ENCODE measurements around the gene KIT.

The KIT gene

DNA sequence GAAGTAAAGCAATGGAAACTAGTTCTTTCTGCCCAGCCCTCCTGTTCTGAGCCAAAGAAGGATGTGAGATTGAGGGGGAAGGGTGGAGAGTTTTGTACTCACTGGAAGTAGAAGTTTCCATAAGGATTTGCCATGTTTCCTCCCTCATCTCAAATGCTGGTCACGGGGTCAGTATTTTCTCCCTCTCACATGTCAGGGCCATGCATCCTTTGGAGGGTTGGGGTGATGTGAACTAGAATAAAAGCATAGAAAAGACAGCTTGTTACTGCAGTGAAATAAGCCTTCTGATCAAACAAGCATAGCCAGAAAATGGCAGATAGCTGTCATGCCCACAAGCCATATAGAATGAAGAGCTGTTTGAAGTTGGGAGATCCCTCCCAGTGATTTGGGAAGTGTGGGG is 79.7 kb downstream of the KIT start:
- H3K27ac Mint-ChIP-seq = no peak overlapping the region
- no peaks in the 10 kb centered on the region for H3K27me3 Mint-ChIP-seq
- H3K36me3 Mint-ChIP-seq = no peaks in the 10 kb centered on the region
- H3K9me3 Mint-ChIP-seq = peaks cover under 1% of the 10 kb centered on the region
- no peak overlapping the region for H3K4me3 Mint-ChIP-seq
- no peak for ATAC-seq
- peaks cover 1% of the 10 kb centered on the region for H3K4me1 Mint-ChIP-seq

DNA sequence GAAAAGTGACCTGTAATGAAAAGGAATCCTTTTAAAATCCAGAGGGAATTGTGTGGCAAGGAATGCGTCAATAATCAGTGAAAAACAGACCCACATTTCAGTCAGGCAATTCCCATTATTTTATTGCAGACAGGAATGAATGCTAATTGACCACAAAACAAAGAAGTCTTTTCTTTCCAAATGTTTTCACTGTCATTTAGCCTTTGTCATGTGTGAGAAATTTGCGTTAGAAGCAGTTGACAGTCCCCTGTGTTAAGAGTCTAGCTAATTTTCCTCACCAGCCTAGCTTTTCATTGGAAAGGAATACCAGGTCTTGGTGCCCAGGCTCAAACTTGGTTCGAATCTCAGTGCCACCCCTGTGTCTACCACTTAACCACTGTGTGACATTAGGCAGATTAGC is 83.4 kb downstream of the KIT start:
- Mint-ChIP-seq H3K4me3 (no peak overlapping the region), H3K27ac (no peak overlapping the region), H3K9me3 (peaks cover 10% of the 10 kb centered on the region), H3K27me3 (no peaks in the 10 kb centered on the region), H3K36me3 (no peaks in the 10 kb centered on the region), H3K4me1 (peaks cover 7% of the 10 kb centered on the region)
- no peak for ATAC-seq

DNA sequence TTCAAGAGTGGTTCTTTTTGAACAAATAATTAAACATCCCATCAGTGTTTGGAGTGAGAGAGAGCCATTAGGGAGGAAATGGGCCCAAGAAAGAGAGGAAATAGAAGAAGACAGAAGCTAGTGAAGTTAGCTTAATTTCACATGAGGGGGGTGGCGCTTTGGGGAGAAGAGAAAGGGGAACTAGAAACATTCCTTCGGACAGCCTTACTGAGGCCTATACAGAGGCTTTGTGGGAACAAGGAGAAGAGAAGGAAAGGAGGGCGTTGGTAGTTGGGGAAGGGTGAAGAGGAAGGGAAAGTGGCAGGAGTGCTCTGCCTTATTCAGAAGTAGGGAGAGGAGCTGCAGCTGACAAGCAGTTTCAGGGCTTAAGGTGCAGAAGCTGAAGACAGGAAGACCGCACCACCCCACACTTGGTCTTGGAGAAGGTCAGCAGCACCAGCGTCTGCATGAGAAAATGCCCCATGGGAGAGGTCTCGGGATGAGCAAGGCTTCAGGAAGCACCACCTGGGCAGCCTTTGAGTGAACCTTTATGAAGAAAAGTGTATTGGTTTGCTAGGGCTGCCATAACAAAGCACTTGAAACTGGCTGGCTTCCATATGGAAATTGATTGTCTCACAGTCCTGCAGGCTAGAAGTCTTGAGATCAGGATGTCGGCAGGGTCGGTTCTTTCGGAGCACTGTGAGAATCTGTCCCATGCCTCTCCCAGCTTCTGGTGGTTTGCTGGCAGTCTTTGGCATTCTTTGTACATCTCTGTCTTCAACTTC is 85.1 kb downstream of the KIT start:
- H3K36me3 Mint-ChIP-seq = no peaks in the 10 kb centered on the region
- no peaks in the 10 kb centered on the region for H3K27me3 Mint-ChIP-seq
- no peak overlapping the region for H3K4me3 Mint-ChIP-seq
- peaks cover 10% of the 10 kb centered on the region for H3K9me3 Mint-ChIP-seq
- no peak overlapping the region for H3K27ac Mint-ChIP-seq
- no peak for ATAC-seq
- H3K4me1 Mint-ChIP-seq = peaks cover 7% of the 10 kb centered on the region

DNA sequence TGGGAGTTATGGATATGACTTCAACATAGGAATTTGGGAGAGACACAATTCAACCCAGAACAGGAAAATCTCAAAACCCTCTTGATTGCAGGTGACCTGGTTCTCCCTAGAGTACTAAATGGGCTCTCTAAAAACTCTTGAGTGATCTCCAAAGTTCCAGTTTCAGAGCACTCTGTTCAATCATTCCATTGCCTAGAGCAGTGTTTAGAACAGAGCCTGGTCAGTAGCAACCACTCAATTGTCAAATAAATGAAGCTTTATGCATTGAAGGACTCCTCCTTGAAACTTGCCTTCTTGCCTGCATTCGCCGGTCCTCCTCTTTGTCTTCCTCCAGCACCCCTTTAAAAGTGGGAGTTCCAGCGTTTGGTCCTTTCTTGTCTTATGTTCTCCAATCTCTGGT is 85.8 kb downstream of the KIT start:
- Mint-ChIP-seq H3K27me3 (no peaks in the 10 kb centered on the region), H3K36me3 (no peaks in the 10 kb centered on the region), H3K4me3 (no peak overlapping the region), H3K9me3 (peaks cover 12% of the 10 kb centered on the region), H3K27ac (no peak overlapping the region), H3K4me1 (peaks cover 7% of the 10 kb centered on the region)
- no peak for ATAC-seq

DNA sequence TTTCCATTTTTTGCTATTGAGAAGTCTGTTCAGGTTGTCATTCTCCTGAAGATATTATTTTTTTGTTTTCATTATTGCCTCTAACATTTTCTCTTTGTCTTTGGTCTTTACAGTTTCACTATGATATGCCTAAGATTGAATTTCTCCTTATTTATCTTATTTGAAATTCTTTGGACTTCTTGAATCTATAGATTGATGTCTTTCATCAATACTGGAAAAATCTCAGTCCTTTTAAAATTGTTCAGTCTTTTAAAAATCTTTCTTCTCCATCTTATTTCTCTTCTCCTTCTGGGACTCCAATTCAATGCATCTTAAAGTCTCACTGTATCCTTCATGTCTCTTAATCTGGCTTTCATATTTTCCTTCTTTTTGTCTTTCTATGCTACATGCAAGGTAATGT is 86.7 kb downstream of the KIT start:
- H3K9me3 Mint-ChIP-seq = peaks cover 12% of the 10 kb centered on the region
- no peak for ATAC-seq
- H3K27ac Mint-ChIP-seq = no peak overlapping the region
- H3K4me3 Mint-ChIP-seq = no peak overlapping the region
- no peaks in the 10 kb centered on the region for H3K27me3 Mint-ChIP-seq
- peaks cover 7% of the 10 kb centered on the region for H3K4me1 Mint-ChIP-seq
- no peaks in the 10 kb centered on the region for H3K36me3 Mint-ChIP-seq

DNA sequence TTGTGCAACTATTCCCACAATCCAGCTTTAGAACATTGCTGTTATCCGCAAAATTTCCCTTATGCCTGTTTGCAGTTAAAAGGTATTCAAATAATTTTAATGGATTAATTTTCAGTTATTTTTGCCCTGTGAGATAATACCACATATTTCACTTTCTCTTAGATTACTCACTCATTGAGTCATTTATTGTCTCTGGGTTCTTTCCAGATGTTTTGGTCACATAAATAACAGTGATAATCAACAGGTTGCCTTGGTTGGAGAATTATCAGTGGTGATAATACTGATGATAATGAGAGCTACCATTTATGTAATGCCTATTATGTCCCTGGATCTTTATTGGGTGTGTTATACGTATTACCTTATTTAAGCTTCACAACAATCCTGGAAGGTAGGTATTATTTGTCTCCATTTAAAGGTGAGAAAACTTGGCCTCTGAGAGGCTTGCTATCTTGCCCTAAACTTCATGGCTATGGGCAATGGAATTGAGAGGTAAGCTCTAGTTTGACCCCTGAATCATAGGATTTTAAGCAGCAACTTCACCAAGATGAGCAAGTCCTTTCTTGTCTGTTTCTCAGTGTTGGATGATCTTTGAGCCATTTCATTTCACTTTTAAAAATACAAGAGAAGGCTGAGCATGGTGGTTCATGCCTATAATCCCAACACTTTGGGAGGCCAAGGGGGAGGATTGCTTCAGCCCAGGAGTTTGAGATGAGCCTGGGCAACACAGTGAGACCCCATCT is 87.4 kb downstream of the KIT start:
- no peaks in the 10 kb centered on the region for H3K27me3 Mint-ChIP-seq
- H3K36me3 Mint-ChIP-seq = no peaks in the 10 kb centered on the region
- peaks cover 12% of the 10 kb centered on the region for H3K9me3 Mint-ChIP-seq
- H3K4me3 Mint-ChIP-seq = no peak overlapping the region
- no peak overlapping the region for H3K27ac Mint-ChIP-seq
- ATAC-seq = no peak
- H3K4me1 Mint-ChIP-seq = peaks cover 7% of the 10 kb centered on the region

DNA sequence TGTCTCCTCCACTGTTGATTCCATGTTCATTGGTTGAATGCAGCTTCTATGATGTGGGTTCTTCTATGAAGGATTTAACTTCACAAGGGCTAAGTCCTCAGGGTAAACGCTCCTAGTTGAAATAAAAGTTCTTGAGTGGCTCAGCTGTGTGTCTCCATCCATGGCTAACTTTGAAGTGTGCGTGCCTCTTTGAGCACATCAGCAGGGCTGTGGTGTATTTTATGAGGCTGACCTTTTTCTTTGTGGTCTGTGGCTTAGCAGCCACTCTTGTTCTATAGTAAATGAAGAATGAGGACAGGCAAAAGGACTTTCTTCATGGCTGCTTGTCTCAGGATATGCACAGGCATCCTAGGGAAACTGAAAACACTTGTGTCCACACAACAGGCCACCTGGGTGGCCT is 88.5 kb downstream of the KIT start:
- Mint-ChIP-seq H3K27me3 (no peaks in the 10 kb centered on the region), H3K9me3 (peaks cover 12% of the 10 kb centered on the region), H3K4me1 (peaks cover 7% of the 10 kb centered on the region), H3K4me3 (no peak overlapping the region), H3K36me3 (no peaks in the 10 kb centered on the region), H3K27ac (no peak overlapping the region)
- peak; percentile 56 for ATAC-seq

DNA sequence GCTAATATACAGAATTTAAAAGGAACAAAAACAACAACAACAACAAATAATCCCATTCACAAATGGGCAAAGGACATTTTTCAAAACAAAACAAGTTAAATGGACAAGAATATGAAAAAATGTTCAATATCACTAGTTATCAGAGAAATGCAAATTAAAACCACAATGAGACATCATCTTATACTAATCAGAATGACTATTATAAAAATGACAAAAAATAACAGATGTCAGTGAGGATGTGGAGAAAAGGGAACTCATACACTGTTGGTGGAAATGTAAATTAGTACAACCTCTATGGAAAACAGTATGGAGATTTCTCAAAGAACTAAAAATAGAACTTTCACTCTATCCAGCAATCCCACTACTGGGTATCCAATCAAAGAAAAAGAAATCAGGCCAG is 92.6 kb downstream of the KIT start:
- Mint-ChIP-seq H3K27me3 (no peaks in the 10 kb centered on the region), H3K9me3 (peaks cover 2% of the 10 kb centered on the region), H3K27ac (no peak overlapping the region), H3K4me3 (no peak overlapping the region), H3K4me1 (no peaks in the 10 kb centered on the region), H3K36me3 (no peaks in the 10 kb centered on the region)
- no peak for ATAC-seq

DNA sequence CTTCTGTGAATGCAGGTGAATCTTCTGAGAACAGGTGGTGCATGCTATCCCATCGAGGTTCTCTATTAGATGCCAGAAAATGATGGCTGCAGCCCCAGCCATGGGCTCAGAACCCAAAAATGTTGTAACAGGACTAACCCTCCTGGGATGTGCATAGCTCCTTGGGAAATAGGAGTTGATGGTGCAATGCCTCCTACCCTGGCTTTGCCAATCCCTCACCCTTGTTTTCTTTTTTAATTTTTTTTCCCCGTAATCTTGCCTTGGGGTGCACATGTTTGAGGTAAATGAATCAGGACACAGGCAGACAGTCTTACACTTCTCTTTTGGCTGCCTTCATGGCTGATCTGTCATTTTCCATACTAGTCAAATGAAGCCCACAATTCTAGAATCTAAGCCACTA is 96.6 kb downstream of the KIT start:
- Mint-ChIP-seq H3K9me3 (peaks cover 9% of the 10 kb centered on the region), H3K27me3 (no peaks in the 10 kb centered on the region), H3K36me3 (peaks cover 5% of the 10 kb centered on the region), H3K27ac (no peak overlapping the region), H3K4me3 (no peak overlapping the region), H3K4me1 (no peaks in the 10 kb centered on the region)
- no peak for ATAC-seq

DNA sequence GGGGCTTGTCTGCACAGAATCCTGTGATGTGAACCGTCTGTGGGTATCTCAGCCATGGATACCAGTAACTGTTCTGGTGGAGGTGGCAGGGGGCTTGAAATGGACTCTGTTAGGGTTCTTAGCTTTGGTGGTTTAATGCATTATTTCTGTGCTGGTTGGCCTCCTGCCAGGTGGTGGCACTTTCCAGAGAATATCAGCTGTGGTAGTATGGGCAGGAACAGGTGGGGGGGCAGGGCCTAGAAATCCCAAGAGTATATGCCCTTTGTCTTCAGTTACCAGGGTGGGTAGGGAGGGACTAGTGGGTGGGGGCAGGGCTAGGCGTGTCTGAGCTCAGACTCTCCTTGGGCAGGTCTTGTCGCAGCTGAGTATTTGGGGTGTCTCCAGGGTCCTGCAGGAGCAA is 106.7 kb downstream of the KIT start:
- Mint-ChIP-seq H3K27me3 (no peaks in the 10 kb centered on the region), H3K4me3 (no peak overlapping the region), H3K36me3 (peaks cover 10% of the 10 kb centered on the region), H3K9me3 (peaks cover 19% of the 10 kb centered on the region), H3K4me1 (peaks cover 9% of the 10 kb centered on the region), H3K27ac (no peak overlapping the region)
- ATAC-seq = no peak

DNA sequence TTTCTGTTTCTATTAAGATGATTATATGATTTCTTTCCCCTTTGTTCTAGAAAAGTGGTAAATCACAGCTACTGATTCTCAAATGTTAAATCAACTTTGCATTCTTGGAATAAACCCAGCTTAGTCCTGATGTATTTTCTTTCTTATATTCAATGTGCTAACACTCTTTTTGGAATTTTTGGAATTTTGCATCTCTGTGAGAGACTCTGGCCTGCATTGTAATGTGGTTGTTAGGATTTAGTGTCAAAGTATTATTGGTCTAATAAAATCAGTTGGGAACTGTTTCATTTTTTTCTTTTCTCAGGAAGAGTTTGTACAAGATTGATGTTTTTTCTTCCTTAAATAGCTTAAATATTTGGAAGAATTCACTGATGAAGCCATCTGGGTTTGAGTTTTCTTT is 109.6 kb downstream of the KIT start:
- Mint-ChIP-seq H3K9me3 (peaks cover 12% of the 10 kb centered on the region), H3K4me3 (no peak overlapping the region), H3K27me3 (no peaks in the 10 kb centered on the region), H3K36me3 (no peaks in the 10 kb centered on the region), H3K27ac (no peak overlapping the region), H3K4me1 (no peaks in the 10 kb centered on the region)
- no peak for ATAC-seq

DNA sequence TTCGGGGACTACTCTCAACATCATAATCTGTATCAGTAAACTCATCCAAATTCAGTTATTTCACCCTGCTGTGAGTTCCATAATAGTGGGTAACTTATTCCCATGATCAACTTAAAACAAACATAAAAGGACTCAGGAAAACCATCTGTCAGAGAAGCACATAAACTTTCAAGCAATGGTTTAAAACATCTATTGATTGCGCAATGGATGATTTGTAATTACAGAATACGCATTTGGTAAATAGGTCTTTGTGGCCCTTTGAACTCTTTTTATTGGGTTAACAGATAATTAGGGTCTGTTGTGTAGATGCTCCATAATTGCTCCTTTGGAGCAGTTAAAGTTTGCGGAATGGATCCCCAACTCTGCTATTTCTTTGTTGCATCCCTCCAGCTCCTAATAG is 115.3 kb downstream of the KIT start:
- H3K4me3 Mint-ChIP-seq = no peak overlapping the region
- no peak for ATAC-seq
- H3K27ac Mint-ChIP-seq = no peak overlapping the region
- peaks cover 3% of the 10 kb centered on the region for H3K9me3 Mint-ChIP-seq
- no peaks in the 10 kb centered on the region for H3K36me3 Mint-ChIP-seq
- H3K4me1 Mint-ChIP-seq = no peaks in the 10 kb centered on the region
- no peaks in the 10 kb centered on the region for H3K27me3 Mint-ChIP-seq

DNA sequence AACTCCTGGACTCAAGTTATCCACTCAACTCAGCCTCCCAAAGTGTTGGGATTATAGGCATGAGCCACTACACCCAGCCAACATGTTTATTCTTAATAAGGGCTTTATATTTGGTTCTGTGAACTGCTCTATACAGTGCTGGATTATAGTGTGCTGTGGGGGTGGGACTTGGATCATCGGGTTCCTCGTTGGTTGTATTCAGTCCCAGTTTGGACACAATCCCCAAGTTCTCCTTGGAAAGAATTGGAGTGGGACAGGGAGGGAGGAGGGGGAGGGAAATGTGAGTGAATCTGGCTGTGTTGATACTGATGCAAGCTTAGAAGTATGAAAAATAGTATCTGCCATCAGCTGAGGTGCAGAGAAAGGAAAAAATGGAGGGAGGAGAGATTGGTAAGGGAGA is 121.3 kb downstream of the KIT start:
- no peak for ATAC-seq
- no peak overlapping the region for H3K4me3 Mint-ChIP-seq
- H3K36me3 Mint-ChIP-seq = no peaks in the 10 kb centered on the region
- no peaks in the 10 kb centered on the region for H3K9me3 Mint-ChIP-seq
- no peak overlapping the region for H3K27ac Mint-ChIP-seq
- no peaks in the 10 kb centered on the region for H3K27me3 Mint-ChIP-seq
- no peaks in the 10 kb centered on the region for H3K4me1 Mint-ChIP-seq

DNA sequence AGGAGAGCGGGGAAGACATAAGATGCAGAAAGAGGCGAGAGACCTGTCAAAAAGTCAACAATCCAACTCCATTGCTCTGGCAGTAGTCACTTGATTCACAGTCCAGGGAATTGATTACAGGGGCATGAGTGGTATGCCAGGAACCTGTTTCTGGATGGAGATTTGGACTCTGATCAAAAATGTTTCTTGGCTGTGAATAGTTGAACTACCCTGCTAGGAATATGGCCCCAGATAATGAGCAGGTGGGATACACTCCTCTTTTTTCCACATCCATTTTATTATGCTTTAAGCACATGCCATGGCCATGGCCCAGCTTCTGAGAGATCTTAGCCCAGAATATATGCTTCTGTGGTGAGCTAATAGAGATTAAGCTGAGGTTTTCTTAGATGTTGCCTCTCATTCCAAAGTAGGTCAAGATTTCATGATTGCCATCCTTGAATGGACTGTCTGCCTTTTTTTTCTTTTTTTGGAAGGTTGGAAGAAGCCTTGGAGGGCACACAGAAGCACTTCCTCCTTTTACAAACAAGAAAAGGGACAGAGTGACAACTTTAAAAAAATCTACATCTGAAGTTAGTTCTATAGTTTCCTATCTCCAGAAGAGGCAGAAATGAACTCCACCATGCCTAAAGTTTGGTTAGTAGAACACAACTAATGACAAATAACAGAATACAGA is 121.9 kb downstream of the KIT start:
- Mint-ChIP-seq H3K27me3 (no peaks in the 10 kb centered on the region), H3K27ac (no peak overlapping the region), H3K9me3 (no peaks in the 10 kb centered on the region), H3K4me1 (no peaks in the 10 kb centered on the region), H3K36me3 (no peaks in the 10 kb centered on the region), H3K4me3 (no peak overlapping the region)
- ATAC-seq = no peak

DNA sequence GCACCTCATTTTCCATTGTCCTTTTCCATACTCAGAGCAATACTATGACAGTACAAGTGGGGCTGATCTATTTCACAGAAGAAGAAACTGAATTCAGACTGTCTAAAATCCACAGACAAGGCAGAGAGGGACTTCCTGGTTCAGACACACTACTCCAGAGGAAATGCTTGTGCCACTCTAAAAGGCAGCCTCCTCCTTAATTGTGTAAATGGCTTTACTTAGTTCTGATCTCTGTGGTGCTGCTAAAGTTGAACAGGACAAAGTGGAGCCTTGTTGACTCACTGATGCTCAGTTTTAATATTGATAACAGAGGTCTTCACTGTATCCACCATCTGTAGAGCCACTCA is 122.4 kb downstream of the KIT start:
- no peak overlapping the region for H3K27ac Mint-ChIP-seq
- H3K4me3 Mint-ChIP-seq = no peak overlapping the region
- no peaks in the 10 kb centered on the region for H3K9me3 Mint-ChIP-seq

DNA sequence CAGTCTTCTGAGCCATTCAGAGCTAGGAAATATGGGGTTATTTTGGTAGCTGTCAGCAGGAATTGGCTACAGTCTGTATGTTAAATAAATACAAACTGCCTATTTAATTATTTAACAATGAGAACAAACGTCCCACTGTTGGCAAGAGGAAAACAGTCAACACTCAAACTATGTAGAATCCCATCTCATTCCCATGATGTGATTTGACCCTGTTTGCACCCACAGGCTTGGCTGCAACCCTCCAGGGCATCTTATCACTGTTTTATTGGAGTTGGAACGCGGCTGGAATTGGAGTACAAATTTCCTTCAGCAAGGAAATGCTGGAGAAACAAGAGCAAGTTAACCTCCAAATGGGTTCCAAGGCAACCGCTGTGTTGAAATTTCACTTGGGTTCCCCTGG is 124.0 kb downstream of the KIT start:
- Mint-ChIP-seq H3K36me3 (no peaks in the 10 kb centered on the region), H3K27me3 (no peaks in the 10 kb centered on the region), H3K27ac (no peak overlapping the region), H3K4me1 (no peaks in the 10 kb centered on the region), H3K4me3 (no peak overlapping the region), H3K9me3 (no peaks in the 10 kb centered on the region)
- no peak for ATAC-seq

More for the DNA sequence above, 122.4 kb downstream of the KIT start:
- H3K4me1 Mint-ChIP-seq = no peaks in the 10 kb centered on the region
- H3K27me3 Mint-ChIP-seq = no peaks in the 10 kb centered on the region
- no peaks in the 10 kb centered on the region for H3K36me3 Mint-ChIP-seq
- no peak for ATAC-seq

Measured in stimulated activated memory B cell treated with anti-CD40 and anti-IgM and Interleukin-4, amounts not matched to agents 10 μg/mL and 1 μg/mL and 100 μg/mL, for 72 hours (primary cell).